ENCODE data around the gene IFT81.
"Not testable (repeated sequence)": the region's sequence is repeated elsewhere in the genome, so short reads cannot be mapped to it uniquely, and the experiment has no call there.

IFT81 gene, protein sequence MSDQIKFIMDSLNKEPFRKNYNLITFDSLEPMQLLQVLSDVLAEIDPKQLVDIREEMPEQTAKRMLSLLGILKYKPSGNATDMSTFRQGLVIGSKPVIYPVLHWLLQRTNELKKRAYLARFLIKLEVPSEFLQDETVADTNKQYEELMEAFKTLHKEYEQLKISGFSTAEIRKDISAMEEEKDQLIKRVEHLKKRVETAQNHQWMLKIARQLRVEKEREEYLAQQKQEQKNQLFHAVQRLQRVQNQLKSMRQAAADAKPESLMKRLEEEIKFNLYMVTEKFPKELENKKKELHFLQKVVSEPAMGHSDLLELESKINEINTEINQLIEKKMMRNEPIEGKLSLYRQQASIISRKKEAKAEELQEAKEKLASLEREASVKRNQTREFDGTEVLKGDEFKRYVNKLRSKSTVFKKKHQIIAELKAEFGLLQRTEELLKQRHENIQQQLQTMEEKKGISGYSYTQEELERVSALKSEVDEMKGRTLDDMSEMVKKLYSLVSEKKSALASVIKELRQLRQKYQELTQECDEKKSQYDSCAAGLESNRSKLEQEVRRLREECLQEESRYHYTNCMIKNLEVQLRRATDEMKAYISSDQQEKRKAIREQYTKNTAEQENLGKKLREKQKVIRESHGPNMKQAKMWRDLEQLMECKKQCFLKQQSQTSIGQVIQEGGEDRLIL

DNA sequence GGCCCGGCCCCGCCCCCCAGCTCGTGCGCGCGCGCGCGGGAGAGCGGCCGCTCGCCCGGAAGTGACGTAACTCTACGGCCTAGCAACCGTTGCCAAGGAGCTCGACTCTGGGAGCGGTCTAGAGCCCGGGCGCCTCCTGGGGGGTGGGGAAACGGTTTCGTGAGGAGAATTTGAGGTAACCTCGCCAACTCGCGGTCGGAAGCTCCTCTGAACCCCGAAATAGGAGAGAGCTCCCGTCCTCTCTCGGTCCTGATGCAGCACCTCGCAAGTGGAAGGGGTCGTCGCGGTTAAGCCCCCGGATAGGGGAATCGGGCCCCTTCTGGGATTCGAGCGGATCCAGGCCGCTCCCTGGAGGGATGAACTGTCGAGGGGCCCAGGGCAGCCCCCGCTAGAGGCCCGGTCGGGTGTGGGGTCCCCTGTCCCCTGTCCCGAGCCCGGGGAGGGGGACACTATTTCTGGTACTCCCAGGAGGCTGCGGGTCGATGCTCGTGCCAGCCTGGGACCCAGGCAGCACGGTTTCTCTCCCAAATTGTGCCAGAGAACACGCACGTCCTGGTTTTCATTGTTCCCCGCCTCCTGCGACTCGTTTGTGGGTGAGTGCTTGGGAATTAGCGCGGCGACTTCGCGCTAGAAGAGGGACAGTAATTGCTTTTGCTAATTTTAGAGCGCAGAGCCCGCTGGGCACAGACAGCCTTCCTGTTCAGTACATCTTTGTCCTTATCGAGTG, at the start of gene IFT81:
Gene IFT81 (plus strand): TSS at position 89 of the 727 bp plus-strand sequence. CDS start 3,024 bp downstream, outside the sequence.
- DNase-seq (ENCODE audit: low read depth): peak; percentile 96

DNA sequence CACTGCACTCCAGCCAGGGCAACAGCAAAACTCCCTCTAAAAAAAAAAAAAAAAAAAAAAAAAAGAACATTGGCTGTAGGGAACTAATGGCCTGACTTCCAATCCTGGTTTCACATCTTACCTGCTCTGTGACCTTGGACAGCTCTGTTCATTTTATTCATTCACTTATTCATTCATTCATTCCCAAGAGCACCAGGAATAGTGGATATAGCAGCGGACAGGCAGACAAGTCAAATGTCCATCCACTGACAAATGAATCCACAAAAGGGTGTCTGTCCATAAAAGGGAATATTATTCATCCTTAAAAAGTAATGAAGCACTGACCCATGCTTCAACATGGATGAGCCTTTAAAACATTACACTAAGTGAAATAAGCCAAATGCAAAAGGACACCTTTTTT, 48.3 kb upstream of the IFT81 start:
- no peak for DNase-seq (ENCODE audit: low read depth)

DNA sequence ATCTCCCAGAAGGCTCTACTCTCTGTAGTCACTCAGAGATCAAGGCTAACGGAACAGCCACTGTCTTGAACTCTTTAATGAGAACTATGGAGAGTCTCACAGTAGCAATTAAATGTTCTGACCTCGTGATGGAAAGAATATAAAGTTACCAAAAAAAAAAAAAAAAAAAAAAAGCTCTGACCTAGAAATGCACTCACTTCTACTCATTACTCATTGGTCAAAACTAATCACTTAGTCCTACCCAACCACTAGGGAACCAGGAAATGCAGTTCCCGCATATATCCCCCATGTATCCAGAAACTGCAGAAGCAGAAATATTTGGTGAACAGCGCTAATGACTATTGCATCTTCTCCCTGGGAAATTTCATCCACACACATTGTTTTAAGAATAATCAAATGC, 46.4 kb upstream of the IFT81 start:
- no peak for DNase-seq (ENCODE audit: low read depth)

DNA sequence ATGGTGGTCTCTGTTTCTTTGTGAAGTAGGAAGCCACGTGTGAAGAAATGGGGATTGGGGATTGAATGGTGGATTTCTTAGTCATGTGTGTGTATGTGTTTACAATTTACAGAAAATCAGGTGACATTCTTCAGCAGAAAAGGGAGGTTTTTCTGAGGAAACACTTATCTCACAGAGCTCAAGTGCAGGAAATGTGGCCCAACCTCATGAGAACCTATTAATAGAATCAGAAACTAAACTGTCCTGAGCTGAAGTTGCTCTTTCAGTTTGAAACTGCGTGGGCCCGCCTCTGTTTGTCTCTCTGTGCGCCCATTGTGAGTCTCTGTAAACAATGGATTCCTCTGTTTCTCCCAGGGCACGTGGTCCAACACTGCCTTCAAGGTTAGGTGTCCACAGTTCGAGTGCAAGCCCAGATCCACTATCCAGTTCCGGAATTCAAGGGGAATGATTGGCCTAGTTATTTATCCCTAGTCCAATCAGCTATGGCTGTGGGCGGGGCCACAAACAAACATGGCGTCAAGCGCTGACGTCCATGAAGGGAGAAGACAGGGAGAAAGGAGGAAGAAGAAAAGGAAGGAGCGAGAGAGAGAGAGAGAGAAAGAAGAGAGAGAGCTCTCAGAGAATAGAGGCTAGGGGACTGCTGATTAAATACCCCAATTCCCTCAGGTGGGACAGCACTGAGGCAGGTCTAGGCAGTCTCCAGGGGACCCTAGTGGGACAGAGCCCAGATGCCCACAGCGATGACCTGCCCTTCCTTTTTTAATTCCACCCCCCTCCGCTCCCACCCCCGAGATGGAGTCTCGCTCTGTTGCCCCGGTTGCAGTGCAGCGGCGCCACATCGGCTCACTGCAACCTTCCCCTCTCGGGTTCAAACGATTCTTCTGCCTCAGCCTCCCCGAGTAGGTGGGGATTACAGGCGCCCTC, 44.4 kb upstream of the IFT81 start:
- DNase-seq (ENCODE audit: low read depth): no peak

DNA sequence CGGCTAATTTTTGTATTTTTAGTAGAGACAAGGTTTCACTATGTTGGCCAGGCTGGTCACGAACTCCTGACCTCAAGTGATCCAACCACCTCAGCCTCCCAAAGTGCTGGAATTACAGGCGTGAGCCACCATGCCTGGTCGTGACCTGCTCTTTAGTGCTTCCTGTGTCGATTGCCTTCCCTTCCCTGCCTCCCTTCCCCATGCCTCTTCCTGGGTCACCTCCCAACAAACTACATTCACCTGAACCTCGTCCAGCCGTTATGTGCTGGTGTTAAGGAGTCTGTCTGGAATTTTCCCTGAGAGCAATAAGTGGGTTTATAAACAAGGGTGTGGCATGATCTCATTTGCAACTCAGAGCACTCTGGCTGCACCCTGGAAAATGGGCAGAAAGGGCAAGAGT, 43.7 kb upstream of the IFT81 start:
- no peak for DNase-seq (ENCODE audit: low read depth)

DNA sequence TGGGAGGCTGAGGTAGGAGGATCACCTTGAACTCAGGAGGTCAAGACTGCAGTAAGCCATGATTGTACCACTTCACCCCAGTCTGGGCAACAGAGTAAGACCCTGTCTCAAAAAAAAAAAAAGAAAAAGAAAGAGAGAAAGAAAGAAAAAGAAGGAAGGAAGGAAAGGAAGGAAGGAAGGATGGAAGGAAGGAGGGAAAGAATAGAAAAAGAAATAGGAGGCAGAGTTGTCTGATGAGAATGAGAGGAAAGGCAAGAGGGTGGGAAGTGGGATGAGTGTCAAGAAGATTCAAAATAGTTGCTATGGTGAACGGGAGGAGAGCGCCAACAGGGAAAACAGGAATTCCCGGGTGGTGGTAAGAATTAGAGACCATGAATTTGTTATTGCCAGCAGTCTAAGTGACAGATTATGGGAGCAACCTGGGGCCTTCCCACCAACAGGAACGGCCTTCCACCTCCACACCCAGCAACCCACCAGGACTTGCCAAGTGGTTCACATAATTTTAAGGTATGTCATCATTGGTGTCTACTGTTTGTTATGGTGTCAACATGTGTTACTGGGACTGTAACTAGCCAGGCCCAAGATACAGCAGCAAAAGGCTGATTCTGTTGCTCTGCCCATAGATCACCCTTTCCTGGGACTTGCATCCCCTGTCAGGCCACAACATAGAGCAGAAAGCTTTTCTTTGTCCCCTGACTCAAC, 39.7 kb upstream of the IFT81 start:
- no peak for DNase-seq (ENCODE audit: low read depth)

DNA sequence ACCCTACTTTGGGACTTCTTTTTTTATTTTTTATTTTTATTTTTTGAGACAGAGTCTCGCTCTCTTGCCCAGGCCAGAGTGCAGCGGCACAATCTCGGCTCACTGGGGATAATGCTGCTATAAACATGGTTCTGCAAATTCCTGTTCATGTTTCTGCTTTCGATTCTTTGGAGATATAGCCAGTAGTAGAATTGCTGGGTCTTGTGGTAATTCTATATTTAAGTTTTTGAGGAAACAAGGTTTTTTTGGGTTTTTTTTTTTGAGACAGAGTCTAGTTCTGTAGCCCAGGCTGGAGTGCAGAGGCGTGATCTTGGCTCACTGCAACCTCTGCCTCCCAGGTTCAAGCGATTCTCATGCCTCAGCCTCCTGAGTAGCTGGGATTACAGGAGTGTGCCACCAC, 35.9 kb upstream of the IFT81 start:
- DNase-seq (ENCODE audit: low read depth): not testable (repeated sequence)

DNA sequence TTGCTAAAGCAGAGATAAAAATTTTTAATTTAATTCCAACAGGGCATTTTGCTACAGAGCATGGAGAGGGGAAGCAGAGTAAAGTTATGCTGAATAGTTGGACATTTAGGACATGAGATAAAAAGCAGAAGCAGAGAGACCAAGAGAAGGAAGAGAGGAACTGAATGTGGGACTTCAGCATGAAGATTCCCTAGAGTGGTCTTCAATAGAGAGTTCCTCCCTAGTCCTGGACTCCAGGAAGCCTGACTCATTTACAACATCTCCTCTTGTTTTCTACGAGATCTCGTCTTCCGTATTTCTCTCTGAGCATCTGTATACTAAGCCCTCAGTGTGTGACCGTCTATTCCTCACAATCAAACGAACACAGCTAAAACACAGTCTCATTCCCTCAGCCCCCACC, 35.2 kb upstream of the IFT81 start:
- no peak for DNase-seq (ENCODE audit: low read depth)

DNA sequence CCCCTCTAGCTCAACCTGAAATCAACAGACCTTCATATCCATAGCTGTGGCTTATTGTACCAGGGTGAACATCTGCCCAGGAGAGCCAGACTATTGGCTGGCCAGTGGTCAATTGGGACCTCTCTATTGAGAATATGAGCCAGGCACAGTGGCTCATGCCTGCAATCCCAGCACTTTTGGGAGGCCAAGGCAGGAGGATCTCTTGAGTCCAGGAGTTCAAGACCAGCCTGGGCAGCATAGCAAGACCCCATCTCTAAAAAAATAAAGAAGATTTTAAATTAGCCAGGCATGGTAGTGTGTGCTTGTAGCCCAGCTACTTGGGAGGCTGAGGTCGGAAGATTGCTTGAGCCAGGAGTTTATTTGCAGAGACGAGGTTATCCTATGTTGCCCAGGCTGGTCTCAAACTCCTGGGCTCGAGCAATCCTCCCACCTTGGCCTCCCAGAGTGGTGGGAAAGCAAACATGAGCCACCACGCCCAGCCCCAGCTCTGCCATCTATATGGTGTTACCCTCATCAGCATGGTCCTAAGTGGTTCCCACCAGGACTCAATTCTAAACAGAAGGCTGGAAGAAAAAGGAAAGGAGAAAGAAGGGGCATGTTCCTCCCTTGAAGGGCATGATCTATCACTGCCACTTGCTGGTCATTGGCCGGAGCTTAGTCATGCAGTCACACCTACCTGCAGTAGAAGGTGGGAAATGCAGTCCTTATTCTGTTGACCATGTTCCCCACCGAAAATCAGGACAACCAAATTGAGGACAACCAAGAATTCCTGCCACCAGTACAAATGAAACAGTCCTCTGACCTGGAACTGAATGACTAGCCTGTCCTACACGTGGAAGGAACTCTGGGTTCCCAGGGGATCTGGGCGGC, 33.7 kb upstream of the IFT81 start:
- DNase-seq (ENCODE audit: low read depth): no peak

DNA sequence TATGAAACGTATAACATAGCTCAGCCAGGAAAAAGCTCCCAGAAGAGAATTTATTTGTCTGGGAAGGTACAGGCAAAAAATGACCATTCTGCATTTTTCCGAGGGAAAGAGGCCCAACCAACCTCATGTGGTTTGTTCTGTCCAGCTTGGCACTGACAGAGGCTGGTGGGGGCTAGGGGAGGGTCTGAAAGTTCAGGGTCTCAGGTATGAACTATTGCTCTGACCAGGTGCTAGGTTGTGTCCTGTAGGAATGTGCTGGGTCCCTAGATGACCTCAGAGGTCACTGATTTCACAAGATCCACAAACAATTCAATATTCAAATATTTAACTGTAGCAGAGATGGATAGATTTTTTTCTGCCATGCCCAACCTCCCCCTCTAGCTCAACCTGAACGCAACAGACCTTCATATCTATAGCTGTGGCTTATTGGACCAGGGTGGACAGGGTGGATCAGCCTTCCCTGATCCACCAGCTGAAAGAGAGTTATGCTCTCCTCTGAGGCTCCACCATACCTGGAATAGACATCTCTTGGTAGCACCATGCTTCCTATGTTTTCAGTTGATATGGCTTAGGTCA, 32.9 kb upstream of the IFT81 start:
- DNase-seq (ENCODE audit: low read depth): no peak

DNA sequence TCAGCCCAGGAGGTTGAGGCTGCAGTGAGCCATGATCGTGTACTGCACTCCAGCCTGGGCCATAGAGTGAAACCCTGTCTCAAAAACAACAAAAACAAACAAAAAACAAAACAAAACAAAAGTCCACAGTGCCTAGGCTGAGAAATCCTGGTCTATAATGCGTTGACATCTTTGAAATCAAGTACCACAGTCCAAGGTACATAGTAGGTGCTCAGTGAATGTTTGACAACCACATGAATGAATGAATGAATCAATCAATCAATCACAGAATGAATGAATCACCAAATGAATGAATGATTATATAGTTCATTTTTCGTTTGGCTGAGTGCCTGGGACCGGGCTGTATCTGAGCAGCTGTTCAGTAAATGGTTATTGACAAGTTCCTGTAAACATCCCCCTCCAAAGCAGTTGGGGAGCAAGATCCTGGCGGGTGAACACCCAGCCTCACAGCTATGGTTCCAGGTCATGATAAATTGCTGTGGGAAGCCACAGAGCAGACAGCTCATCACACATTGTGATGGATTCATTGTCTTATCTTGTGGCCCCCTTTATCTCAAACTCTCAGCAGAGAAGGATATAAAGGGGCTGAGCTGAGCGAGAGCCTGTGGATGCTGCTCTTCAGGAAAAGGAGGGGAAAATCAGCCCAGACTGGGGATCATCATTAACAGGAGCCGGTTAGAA, 30.4 kb upstream of the IFT81 start:
- no peak for DNase-seq (ENCODE audit: low read depth)

DNA sequence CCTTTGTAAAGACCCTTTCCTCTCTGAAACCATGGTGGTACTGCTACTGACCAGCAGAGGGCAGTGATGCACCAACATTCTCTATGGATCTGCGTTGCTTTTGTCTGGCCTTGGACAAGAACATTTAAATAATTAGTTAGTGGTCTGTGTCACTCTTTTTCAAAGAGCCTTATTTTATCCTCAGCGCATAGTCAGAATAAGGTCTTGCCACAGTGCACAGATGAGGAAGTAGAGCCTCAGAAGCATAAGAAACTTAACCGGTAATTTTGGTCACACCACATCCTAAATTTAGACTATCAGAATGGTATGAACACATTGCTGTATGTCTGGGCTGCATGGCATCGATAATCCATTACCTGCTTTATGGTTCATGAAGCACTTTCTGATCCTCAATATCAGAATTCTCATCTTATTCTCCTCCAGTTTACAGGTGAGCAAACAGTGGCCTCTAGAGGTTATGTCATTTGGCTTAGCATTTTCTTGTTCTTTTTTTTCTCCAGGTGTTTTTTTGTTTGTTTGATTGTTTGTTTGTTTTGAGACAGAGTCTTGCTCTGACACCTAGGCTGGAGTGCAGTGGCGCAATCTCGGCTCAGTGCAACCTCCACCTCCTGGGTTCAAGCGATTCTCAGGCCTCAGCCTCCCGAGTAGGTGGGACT, 23.7 kb upstream of the IFT81 start:
- peak; percentile 76 for DNase-seq (ENCODE audit: low read depth)

DNA sequence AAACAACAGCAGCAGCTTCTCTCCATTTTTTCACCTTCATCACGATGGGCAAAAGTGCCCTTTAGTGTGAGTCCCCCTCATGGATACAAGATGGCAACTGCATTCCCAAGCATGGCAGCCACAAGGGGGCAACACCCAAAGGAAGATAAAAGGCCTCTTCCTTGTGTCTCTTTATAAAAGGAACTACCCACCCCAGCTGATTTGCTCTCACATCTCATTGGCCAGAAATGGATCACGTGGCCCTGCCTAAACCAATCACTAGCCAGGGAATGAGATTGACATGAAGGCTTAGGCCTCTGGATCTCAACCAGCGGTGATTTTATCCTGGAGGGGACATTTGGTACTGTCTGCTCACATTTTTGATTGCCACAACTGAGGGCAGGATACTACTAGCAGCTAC, 21.9 kb upstream of the IFT81 start:
- DNase-seq (ENCODE audit: low read depth): peak; percentile 91

DNA sequence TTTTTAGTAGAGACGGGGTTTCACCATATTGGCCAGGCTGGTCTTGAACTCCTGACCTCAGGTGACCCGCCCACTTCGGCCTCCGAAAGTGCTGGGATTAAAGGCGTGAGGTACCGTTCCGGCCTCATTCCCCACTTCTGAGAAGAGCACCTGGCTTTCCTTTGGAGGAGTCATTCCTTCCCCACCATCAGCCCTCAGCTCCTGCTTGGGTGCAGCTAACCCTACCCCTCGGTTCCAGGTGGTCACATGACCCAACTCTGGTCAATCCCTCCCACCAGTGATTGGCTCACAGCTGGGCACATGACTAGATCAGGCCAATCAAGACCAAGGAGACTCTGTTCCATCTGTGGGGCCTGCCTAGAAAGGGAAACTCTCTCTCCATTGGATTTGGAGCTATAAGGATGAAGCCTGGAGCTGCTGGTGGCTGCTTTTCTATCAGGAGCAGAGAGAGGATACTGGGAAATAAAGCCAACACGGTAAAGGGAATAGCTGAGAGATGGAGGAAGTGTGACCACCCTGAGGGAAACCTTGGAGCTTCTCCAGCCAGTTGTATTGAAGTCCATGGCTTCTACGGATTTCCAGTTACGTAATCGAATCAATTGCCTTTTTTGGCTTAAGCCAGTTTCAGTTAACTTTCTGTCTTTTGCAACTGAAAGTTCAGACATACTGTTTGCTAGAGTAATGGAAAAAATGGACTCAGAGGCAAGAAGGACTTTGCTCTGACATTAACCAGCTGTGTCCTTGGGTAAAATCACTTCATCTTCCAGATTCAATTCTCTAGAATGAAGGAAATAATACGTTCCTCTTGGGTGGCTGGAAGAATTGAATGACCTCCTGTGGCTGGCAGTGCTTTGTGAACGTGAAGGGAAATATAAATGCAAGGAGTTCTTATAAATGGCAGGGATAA, 19.7 kb upstream of the IFT81 start:
- no peak for DNase-seq (ENCODE audit: low read depth)

DNA sequence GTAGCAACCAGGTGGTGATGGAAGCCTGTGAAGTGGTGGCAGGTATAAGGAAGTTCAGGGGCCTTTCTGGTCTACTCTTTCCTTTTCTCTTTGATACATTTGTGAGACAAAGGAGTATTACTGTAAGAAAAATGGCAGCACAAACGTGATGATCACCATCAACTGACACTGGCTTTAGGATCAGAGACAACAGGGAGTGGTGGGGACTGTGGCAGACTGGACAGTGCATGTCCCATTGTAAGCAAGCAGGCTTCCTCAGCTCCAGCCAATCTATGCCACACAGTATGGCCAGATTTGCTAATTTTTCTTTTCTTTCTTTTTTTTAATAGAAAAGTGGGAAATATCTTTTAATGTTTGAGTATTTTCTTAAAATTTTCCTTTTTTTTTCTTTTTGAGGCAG, 19.0 kb upstream of the IFT81 start:
- DNase-seq (ENCODE audit: low read depth): no peak

DNA sequence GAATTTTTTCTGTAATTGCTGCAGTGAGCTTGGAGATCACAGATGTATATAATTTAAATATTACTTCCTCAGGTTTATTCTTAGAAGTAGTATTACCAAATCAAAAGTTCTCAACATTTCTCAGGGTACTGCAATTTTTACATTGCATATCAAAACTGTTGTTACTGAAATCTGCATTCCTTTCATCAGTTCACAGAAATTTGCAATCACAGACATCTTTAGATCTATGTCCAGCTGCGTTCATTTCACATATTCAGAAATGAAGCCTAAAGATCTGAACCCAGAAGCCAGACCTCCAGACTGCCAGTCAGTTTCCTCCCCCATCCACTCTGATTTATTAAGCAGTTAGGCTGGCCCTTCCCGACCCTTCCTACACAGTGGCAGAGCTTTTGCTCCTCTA, 18.2 kb upstream of the IFT81 start:
- no peak for DNase-seq (ENCODE audit: low read depth)
